Measurements from ENCODE around the gene GLIPR1L2. TPM values are rescaled to one million over a fixed set of nuclear protein-coding genes. Genes with fewer than 3 reads are reported as not detected.

GLIPR1L2 gene
- total RNA-seq, 1 experiment from 2014 or later: 0.35 TPM

- Histone ChIP-seq H4K20me1 (ENCODE audit: control insufficient read depth, insufficient read depth, insufficient read length) (no peaks in the 10 kb centered on the region), H3K4ac (ENCODE audit: low read depth, low read length) (no peak overlapping the region), H3K23ac (ENCODE audit: insufficient read length, low read depth, low read length) (no peak overlapping the region), H3K9me3 (ENCODE audit: control insufficient read depth, low read depth, low read length) (no peaks in the 10 kb centered on the region), H2BK12ac (ENCODE audit: insufficient read length, low read depth, low read length) (no peak overlapping the region), H2BK20ac (ENCODE audit: low read depth, low read length, poor library complexity, severe bottlenecking) (no peak overlapping the region), H3K23me2 (ENCODE audit: insufficient read length, low read depth, low read length, poor library complexity, severe bottlenecking) (peaks cover 3% of the 10 kb centered on the region), H2BK120ac (ENCODE audit: low read depth, low read length, poor library complexity, severe bottlenecking) (no peak overlapping the region), H4K8ac (replicated peaks; ENCODE audit: insufficient read length, low read depth, low read length) (no peak overlapping the region), H4K91ac (ENCODE audit: insufficient read length, low read depth, low read length) (no peak overlapping the region), H3K27me3 (ENCODE audit: insufficient read depth, low read length) (no peaks in the 10 kb centered on the region), H3K27ac (ENCODE audit: insufficient read length, low read depth, low read length) (no peak overlapping the region), H2AK5ac (ENCODE audit: insufficient read length, low read length) (no peak overlapping the region), H3K79me2 (ENCODE audit: insufficient read depth, low read length) (no peaks in the 10 kb centered on the region), H2BK15ac (ENCODE audit: low read depth, low read length) (no peak overlapping the region), H3K14ac (ENCODE audit: insufficient read depth, low read length) (no peak overlapping the region), H3K9ac (ENCODE audit: extremely low read depth, insufficient read length, low read length) (no peak overlapping the region), H2BK5ac (ENCODE audit: insufficient read length, low read length) (no peak overlapping the region), H2AFZ (ENCODE audit: low read length) (no peak overlapping the region), H3T11ph (ENCODE audit: low read length) (no peak overlapping the region), H3K4me2 (ENCODE audit: insufficient read depth, insufficient read length, low read length) (peak overlapping the region; percentile 33), H3K56ac (ENCODE audit: insufficient read length, low read depth, low read length) (no peak overlapping the region), H4K5ac (ENCODE audit: insufficient read length, low read depth, low read length) (no peak overlapping the region), H3K18ac (ENCODE audit: insufficient read length, low read depth, low read length) (no peak overlapping the region), H3K79me1 (ENCODE audit: insufficient read depth, low read depth, low read length, poor library complexity, severe bottlenecking) (no peaks in the 10 kb centered on the region), H3K4me1 (ENCODE audit: insufficient read depth, low read length) (no peaks in the 10 kb centered on the region)
- Mint-ChIP-seq H3K9me3 (no peaks in the 10 kb centered on the region), H3K36me3 (ENCODE audit: insufficient read depth in 1 of 3, low read depth in 3 of 3) (peaks cover 0 to 7% (median 0%) of the 10 kb centered on the region in 3 experiments; a peak in 2 of 7 replicates), H3K4me3 (peak overlapping the region in 1 of 2 experiments; percentile 58; a peak in 2 of 5 replicates), H3K27me3 (ENCODE audit: low read depth) (no peaks in the 10 kb centered on the region), H3K27ac (peak overlapping the region in 2 of 3 experiments; percentile 55 to 74; a peak in 2 of 7 replicates), H3K4me1 (peaks cover 17 to 24% of the 10 kb centered on the region in 2 experiments)
- no CpG with 5 or more reads among the region's 6 CpGs for WGBS (ENCODE audit: extremely low coverage, insufficient read length, low lambda C conversion rate)
- no peak for TF ChIP-seq CTCF (conservative IDR thresholded peaks at IDR 0.05)
- no peak for DNase-seq
These were observed 562 bp upstream of the GLIPR1L2 start for GRCh38 chr12:75390156-75390898.

All from H9 (cell line).